GM23338 (cell line): ENCODE measurements around the gene RHO. TPM values are rescaled to one million over a fixed set of nuclear protein-coding genes. Genes with fewer than 3 reads are reported as not detected.

ENCODE experiments used
- ATAC-seq: fragments of 200-7000 bp; cut with Tn5 transposase; 3 replicates; pipeline ENCODE4 v1.9.1; 2020
- DNase-seq: peaks from one replicate; pipeline ENCODE4 v3.0.0-alpha.2; 2015; ENCODE audit warnings: low spot score
- H2AFZ ChIP-seq: fragments of 200-600 bp; sonication (generic); 2 replicates; pipeline ENCODE4 v1.8.0; 2016; ENCODE audit warnings: antibody characterized with exemption, mild to moderate bottlenecking, moderate library complexity
- H3F3A ChIP-seq: fragments of 200-600 bp; sonication (generic); replicated peaks from 2 replicates; pipeline ENCODE4 v1.8.0; 2017; ENCODE audit warnings: antibody characterized with exemption, mixed run types, low read depth
- H3K27ac ChIP-seq: fragments of 200-600 bp; sonication (generic); 2 replicates; pipeline ENCODE4 v1.6.1; 2016; ENCODE audit warnings: low read depth
- H3K27me3 ChIP-seq: fragments of 200-600 bp; sonication (generic); 2 replicates; pipeline ENCODE4 v1.8.0; 2016; ENCODE audit warnings: mild to moderate bottlenecking, mixed run types, moderate library complexity; ENCODE audit not compliant: insufficient read depth
- H3K36me3 ChIP-seq: fragments of 200-600 bp; sonication (generic); 2 replicates; pipeline ENCODE4 v1.8.0; 2016; ENCODE audit warnings: mild to moderate bottlenecking; ENCODE audit not compliant: insufficient read depth
- H3K4me1 ChIP-seq: fragments of 200-600 bp; sonication (generic); 2 replicates; pipeline ENCODE4 v1.8.0; 2016; ENCODE audit warnings: mild to moderate bottlenecking, moderate library complexity; ENCODE audit not compliant: insufficient read depth
- H3K4me2 ChIP-seq: fragments of 200-600 bp; sonication (generic); 2 replicates; pipeline ENCODE4 v1.7.1; 2017; ENCODE audit warnings: mixed run types
- H3K4me3 ChIP-seq: fragments of 200-600 bp; sonication (generic); 2 replicates; pipeline ENCODE4 v1.6.1; 2016; ENCODE audit warnings: mixed run types
- H3K79me2 ChIP-seq: fragments of 200-600 bp; sonication (generic); replicated peaks from 2 replicates; pipeline ENCODE4 v1.8.0; 2017; ENCODE audit warnings: mild to moderate bottlenecking; ENCODE audit not compliant: insufficient read depth
- H3K9me2 ChIP-seq: fragments of 200-600 bp; sonication (generic); 2 replicates; pipeline ENCODE4 v1.8.0; 2017; ENCODE audit not compliant: insufficient read depth
- H4K20me1 ChIP-seq: fragments of 200-600 bp; sonication (generic); replicated peaks from 2 replicates; pipeline ENCODE4 v1.8.0; 2017; ENCODE audit warnings: mild to moderate bottlenecking; ENCODE audit not compliant: insufficient read depth
- H3K27ac Mint-ChIP-seq: 2 replicates; pipeline ENCODE4 v1.8.0; 2020; ENCODE audit warnings: inconsistent platforms, mild to moderate bottlenecking, moderate library complexity, mixed read lengths
- H3K27me3 Mint-ChIP-seq: 3 replicates; pipeline ENCODE4 v1.8.0; 2022; ENCODE audit warnings: low read depth, mild to moderate bottlenecking, moderate library complexity, mixed read lengths, inconsistent platforms; ENCODE audit not compliant: insufficient read depth, poor library complexity
- H3K36me3 Mint-ChIP-seq: 3 replicates; pipeline ENCODE4 v1.8.0; 2021; ENCODE audit warnings: low read depth, mild to moderate bottlenecking, inconsistent platforms, moderate library complexity, mixed read lengths
- H3K4me1 Mint-ChIP-seq: 3 replicates; pipeline ENCODE4 v1.8.0; 2020; ENCODE audit warnings: mild to moderate bottlenecking, inconsistent platforms, mixed read lengths
- H3K4me3 Mint-ChIP-seq: 3 replicates; pipeline ENCODE4 v1.8.0; 2021; ENCODE audit warnings: moderate library complexity, mild to moderate bottlenecking, inconsistent platforms, mixed read lengths
- H3K9me3 Mint-ChIP-seq: 3 replicates; pipeline ENCODE4 v1.8.0; 2020; ENCODE audit warnings: moderate library complexity, mild to moderate bottlenecking, inconsistent platforms, mixed read lengths
- CREB1 ChIP-seq: fragments of 250-450 bp; sonication (Bioruptor Pico); IDR thresholded peaks from 2 replicates; pipeline ENCODE4 v1.5.0; 2020; ENCODE audit warnings: low read depth, mild to moderate bottlenecking, moderate library complexity
- ETS1 ChIP-seq: IDR thresholded peaks from 2 replicates; pipeline ENCODE4 v1.6.1; 2016; ENCODE audit warnings: antibody characterized with exemption
- EZH2 ChIP-seq: fragments of 200-600 bp; sonication (generic); IDR thresholded peaks from one replicate; pipeline ENCODE4 v1.8.0; 2017; ENCODE audit warnings: antibody characterized with exemption, mild to moderate bottlenecking, low read depth; ENCODE audit not compliant: unreplicated experiment
- JUNB ChIP-seq: IDR thresholded peaks from one replicate; pipeline ENCODE4 v1.6.1; 2016; ENCODE audit warnings: antibody characterized with exemption; ENCODE audit not compliant: unreplicated experiment
- NANOG ChIP-seq: IDR thresholded peaks from 2 replicates; pipeline ENCODE4 v1.6.1; 2016; ENCODE audit warnings: antibody characterized with exemption, borderline replicate concordance
- STAT1 ChIP-seq: IDR thresholded peaks from one replicate; pipeline ENCODE4 v1.6.1; 2016; ENCODE audit warnings: antibody characterized with exemption; ENCODE audit not compliant: unreplicated experiment
- ZNF114 ChIP-seq: fragments of 250-450 bp; sonication (Bioruptor Pico); IDR thresholded peaks from 2 replicates; pipeline ENCODE4 v1.5.0; 2020; ENCODE audit warnings: mild to moderate bottlenecking, moderate library complexity
- ZNF331 ChIP-seq: fragments of 250-450 bp; sonication (Bioruptor Pico); IDR thresholded peaks from 2 replicates; pipeline ENCODE4 v1.5.0; 2020; ENCODE audit warnings: low read depth, mild to moderate bottlenecking, moderate library complexity
- ZNF462 ChIP-seq: fragments of 250-450 bp; sonication (Bioruptor Pico); IDR thresholded peaks from 2 replicates; pipeline ENCODE4 v1.5.0; 2020; ENCODE audit warnings: mild to moderate bottlenecking, moderate library complexity
- polyA plus RNA-seq: library from polyadenylated mRNA; unstranded; fragments of >200 nt; fragmentation: Nextera tagmentation; extraction: Ambion mirVana; gene quantifications from 2 replicates; pipeline ENCODE4 v1.2.1, GENCODE V29; 2016
- total RNA-seq: library from RNA; depleted of rRNA; stranded (reverse); fragments of >200 nt; shearing (Covaris generic); gene quantifications from 2 replicates; pipeline ENCODE4 v1.2.3, GENCODE V29; 2014

Gene RHO
- total and polyA plus RNA-seq, 2 experiments from 2014 or later, result not detected

GRCh38 chr3:129535075-129535474 is 6.6 kb downstream of the RHO start:
- Mint-ChIP-seq H3K9me3 (no peaks in the 10 kb centered on the region), H3K27me3 (peaks cover 19% of the 10 kb centered on the region), H3K27ac (no peak overlapping the region), H3K36me3 (no peaks in the 10 kb centered on the region; the same call in 2 of the 3 replicates), H3K4me3 (no peak overlapping the region), H3K4me1 (peaks cover 42% of the 10 kb centered on the region)
- H3F3A ChIP-seq, result no peaks in the 10 kb centered on the region
- no peaks in the 10 kb centered on the region for H3K36me3 ChIP-seq
- ATAC-seq (no peak), DNase-seq (no peak)
- no peak overlapping the region for H3K4me3 ChIP-seq
- no peak overlapping the region for H2AFZ ChIP-seq
- H3K4me2 ChIP-seq, result no peak overlapping the region
- peaks cover 22% of the 10 kb centered on the region; the same call in 1 of the 2 replicates for H3K4me1 ChIP-seq
- H3K27me3 ChIP-seq, result no peaks in the 10 kb centered on the region
- no peaks in the 10 kb centered on the region for H4K20me1 ChIP-seq
- peaks cover 11% of the 10 kb centered on the region; the same call in 1 of the 2 replicates for H3K9me2 ChIP-seq
- H3K79me2 ChIP-seq, result no peaks in the 10 kb centered on the region
- no peak overlapping the region for H3K27ac ChIP-seq
- no peak for TF ChIP-seq ZNF114 (CRISPR knock-in tag)
- TF ChIP-seq ETS1, result no peak
- no peak for TF ChIP-seq JUNB
- TF ChIP-seq NANOG, result no peak
- TF ChIP-seq ZNF462 (CRISPR knock-in tag), result no peak

- no peak overlapping the region for H3K27ac Mint-ChIP-seq
- Histone ChIP-seq H3K9me2 (peaks cover 7% of the 10 kb centered on the region; the same call in 1 of the 2 replicates), H3F3A (no peaks in the 10 kb centered on the region)
- TF ChIP-seq EZH2 (no peak), STAT1 (no peak), NANOG (no peak), ZNF331 (CRISPR knock-in tag) (no peak), JUNB (no peak), CREB1 (CRISPR knock-in tag) (no peak), ETS1 (no peak)
These were observed 7.9 kb downstream of the RHO start for GRCh38 chr3:129536374-129536667.

More at GRCh38 chr3:129536374-129536667, 7.9 kb downstream of the RHO start:
- no peaks in the 10 kb centered on the region for H3K27me3 ChIP-seq
- DNase-seq (no peak), ATAC-seq (peak; percentile 51)
- no peaks in the 10 kb centered on the region; the same call in 2 of the 3 replicates for H3K36me3 Mint-ChIP-seq
- no peak overlapping the region; the same call in 2 of the 3 replicates for H3K4me3 Mint-ChIP-seq
- no peak overlapping the region for H3K4me3 ChIP-seq
- H3K4me2 ChIP-seq, result no peak overlapping the region
- no peaks in the 10 kb centered on the region for H3K36me3 ChIP-seq
- peak overlapping the region; percentile 74; the same call in 1 of the 2 replicates for H2AFZ ChIP-seq
- peaks cover 16% of the 10 kb centered on the region for H3K27me3 Mint-ChIP-seq
- no peaks in the 10 kb centered on the region for H3K79me2 ChIP-seq
- no peak overlapping the region for H3K27ac ChIP-seq
- H3K9me3 Mint-ChIP-seq, result no peaks in the 10 kb centered on the region
- no peaks in the 10 kb centered on the region for H4K20me1 ChIP-seq
- peaks cover 33% of the 10 kb centered on the region for H3K4me1 Mint-ChIP-seq
- peaks cover 19% of the 10 kb centered on the region; the same call in 1 of the 2 replicates for H3K4me1 ChIP-seq
